Mucosa of rectum (tissue), 2 donors: Measurements from ENCODE around the gene DNAJC24.
A peak's percentile ranks its signal among the peaks of the same experiment; 100 is the strongest.
"Not testable (repeated sequence)": the region's sequence is repeated elsewhere in the genome, so short reads cannot be mapped to it uniquely, and the experiment has no call there.

Source experiments
- H3K27ac ChIP-seq, 2 donors: one replicate each; pipeline ENCODE4 v1.7.0; 2013; ENCODE audit warnings: inconsistent platforms in 2 of 2, low read depth in 2 of 2, low read length in 2 of 2
- H3K27me3 ChIP-seq, 2 donors: one replicate each; pipeline ENCODE4 v1.7.0; 2013; ENCODE audit warnings: low read length in 2 of 2; ENCODE audit not compliant: control insufficient read depth in 2 of 2, insufficient read depth in 2 of 2
- H3K36me3 ChIP-seq, 2 donors: one replicate each; pipeline ENCODE4 v1.7.0; 2013; ENCODE audit warnings: low read length in 2 of 2; ENCODE audit not compliant: control insufficient read depth in 2 of 2, insufficient read depth in 2 of 2
- H3K4me1 ChIP-seq, 2 donors: one replicate each; pipeline ENCODE4 v1.7.0; 2013; ENCODE audit warnings: low read length in 2 of 2, mild to moderate bottlenecking in 1 of 2; ENCODE audit not compliant: control insufficient read depth in 2 of 2, insufficient read depth in 2 of 2
- H3K4me3 ChIP-seq, 2 donors: one replicate each; pipeline ENCODE4 v1.7.0; 2013; ENCODE audit warnings: low read length in 2 of 2
- H3K9ac ChIP-seq, 2 donors: one replicate each; pipeline ENCODE4 v1.7.0; 2013; ENCODE audit warnings: low read length in 2 of 2, low read depth in 1 of 2, mild to moderate bottlenecking in 1 of 2
- H3K9me3 ChIP-seq, 2 donors: one replicate each; pipeline ENCODE4 v1.7.0; 2013; ENCODE audit warnings: low read length in 2 of 2; ENCODE audit not compliant: control insufficient read depth in 2 of 2
- donor health status: healthy.
- donor health status: Normal muscosa, but diverticular disease.

Gene DNAJC24

GRCh38 chr11:31369348-31370329 lies at the start of gene DNAJC24, which contains the start of gene DCDC1:
DNAJC24 (plus strand) TSS chr11:31369860; CDS start chr11:31370749, 889 bp downstream.
DCDC1 (minus strand) TSS chr11:31369739; CDS start chr11:31328280, 41,459 bp downstream.
- no peaks in the 10 kb centered on the region for H3K9me3 ChIP-seq
- H3K36me3 ChIP-seq: peaks cover 0 to 3% of the 10 kb centered on the region in 2 donors
- peak within 1 kb of the TSS; percentile 56 to 71 for H3K27ac ChIP-seq
- H3K4me3 ChIP-seq: peak within 1 kb of the TSS; percentile 89 to 94
- H3K4me1 ChIP-seq: peaks cover 6% of the 10 kb centered on the region in 2 donors
- peak within 1 kb of the TSS; percentile 85 to 90 for H3K9ac ChIP-seq
- H3K27me3 ChIP-seq: no peaks in the 10 kb centered on the region

GRCh38 chr11:31321494-31321893 lies 48.2 kb upstream of the DNAJC24 start:
- not testable (repeated sequence) for H3K27ac ChIP-seq

GRCh38 chr11:31323145-31323544 lies 46.5 kb upstream of the DNAJC24 start:
- H3K4me3 ChIP-seq: no peak overlapping the region
- H3K9me3 ChIP-seq: no peaks in the 10 kb centered on the region
- H3K27ac ChIP-seq: no peak overlapping the region
- no peak overlapping the region for H3K9ac ChIP-seq
- no peaks in the 10 kb centered on the region for H3K4me1 ChIP-seq
- H3K27me3 ChIP-seq: no peaks in the 10 kb centered on the region
- H3K36me3 ChIP-seq: no peaks in the 10 kb centered on the region

More at GRCh38 chr11:31321494-31321893, 48.2 kb upstream of the DNAJC24 start:
- not testable (repeated sequence) for H3K9me3 ChIP-seq, H3K36me3 ChIP-seq, H3K4me3 ChIP-seq, H3K9ac ChIP-seq, H3K27me3 ChIP-seq, H3K4me1 ChIP-seq

- H3K9me3 ChIP-seq: no peaks in the 10 kb centered on the region
- H3K27me3 ChIP-seq: no peaks in the 10 kb centered on the region
- H3K4me3 ChIP-seq: no peak overlapping the region
- H3K9ac ChIP-seq: no peak overlapping the region
- H3K27ac ChIP-seq: no peak overlapping the region
- H3K4me1 ChIP-seq: no peaks in the 10 kb centered on the region
- no peaks in the 10 kb centered on the region for H3K36me3 ChIP-seq
These were observed 44.5 kb upstream of the DNAJC24 start for GRCh38 chr11:31325160-31325559.

- Histone ChIP-seq H3K27ac (no peak overlapping the region), H3K4me1 (no peaks in the 10 kb centered on the region), H3K4me3 (no peak overlapping the region)
These were observed 43.1 kb upstream of the DNAJC24 start for GRCh38 chr11:31326470-31327148.

GRCh38 chr11:31327417-31327816 lies 42.2 kb upstream of the DNAJC24 start:
- H3K4me1 ChIP-seq: no peaks in the 10 kb centered on the region
- no peak overlapping the region for H3K27ac ChIP-seq
- no peaks in the 10 kb centered on the region for H3K27me3 ChIP-seq
- H3K36me3 ChIP-seq: no peaks in the 10 kb centered on the region
- no peaks in the 10 kb centered on the region for H3K9me3 ChIP-seq
- no peak overlapping the region for H3K4me3 ChIP-seq
- H3K9ac ChIP-seq: no peak overlapping the region

More at GRCh38 chr11:31326470-31327148, 43.1 kb upstream of the DNAJC24 start:
- Histone ChIP-seq H3K36me3 (no peaks in the 10 kb centered on the region), H3K27me3 (no peaks in the 10 kb centered on the region), H3K9ac (no peak overlapping the region), H3K9me3 (no peaks in the 10 kb centered on the region)

GRCh38 chr11:31328697-31329096 lies 41.0 kb upstream of the DNAJC24 start:
- no peaks in the 10 kb centered on the region for H3K9me3 ChIP-seq
- no peaks in the 10 kb centered on the region for H3K4me1 ChIP-seq
- H3K4me3 ChIP-seq: no peak overlapping the region
- H3K27ac ChIP-seq: no peak overlapping the region
- H3K27me3 ChIP-seq: no peaks in the 10 kb centered on the region
- H3K9ac ChIP-seq: no peak overlapping the region
- H3K36me3 ChIP-seq: no peaks in the 10 kb centered on the region

- H3K4me3 ChIP-seq: no peak overlapping the region
These were observed 31.9 kb upstream of the DNAJC24 start for GRCh38 chr11:31337806-31338205.

GRCh38 chr11:31340903-31341572 lies 28.6 kb upstream of the DNAJC24 start:
- H3K9me3 ChIP-seq: no peaks in the 10 kb centered on the region
- H3K4me3 ChIP-seq: no peak overlapping the region
- H3K27me3 ChIP-seq: no peaks in the 10 kb centered on the region
- H3K36me3 ChIP-seq: no peaks in the 10 kb centered on the region
- H3K9ac ChIP-seq: no peak overlapping the region
- no peaks in the 10 kb centered on the region for H3K4me1 ChIP-seq
- H3K27ac ChIP-seq: no peak overlapping the region

More at GRCh38 chr11:31337806-31338205, 31.9 kb upstream of the DNAJC24 start:
- no peak overlapping the region for H3K9ac ChIP-seq
- H3K27ac ChIP-seq: no peak overlapping the region
- H3K4me1 ChIP-seq: no peaks in the 10 kb centered on the region
- no peaks in the 10 kb centered on the region for H3K36me3 ChIP-seq
- no peaks in the 10 kb centered on the region for H3K27me3 ChIP-seq
- no peaks in the 10 kb centered on the region for H3K9me3 ChIP-seq
